ENCODE data around the gene IL1RAPL1.

Gene IL1RAPL1

DNA sequence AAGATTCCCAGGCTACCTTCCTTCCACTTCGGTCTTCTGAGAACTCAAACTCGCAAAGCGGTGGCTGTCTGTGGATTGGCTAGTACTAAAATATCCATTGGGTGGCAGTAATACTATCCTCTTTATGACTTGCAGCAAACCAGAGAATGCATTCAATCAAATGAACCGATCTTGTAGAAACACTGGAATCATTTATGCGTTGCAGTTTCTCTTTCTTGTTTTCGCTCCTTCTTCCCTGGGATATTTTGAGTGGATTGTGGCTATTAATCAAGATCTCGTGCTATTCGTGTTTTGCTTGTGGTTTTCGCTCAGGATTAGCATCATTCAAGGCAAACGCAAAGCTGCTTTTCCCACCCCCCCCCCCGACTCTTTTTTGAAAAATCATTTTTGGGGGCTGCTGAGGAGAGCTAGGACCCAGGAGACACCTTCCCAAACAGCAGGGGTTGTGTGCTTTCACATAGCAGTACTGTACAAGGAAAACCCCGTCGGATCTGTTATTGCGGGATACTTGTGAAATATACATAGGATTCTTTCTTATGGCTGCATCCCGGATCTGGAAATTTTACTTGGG is at the start of gene IL1RAPL1:
Gene IL1RAPL1, plus strand, starts transcription at position 466 of the 571 bp plus-strand sequence.
- no peak for DNase-seq

DNA sequence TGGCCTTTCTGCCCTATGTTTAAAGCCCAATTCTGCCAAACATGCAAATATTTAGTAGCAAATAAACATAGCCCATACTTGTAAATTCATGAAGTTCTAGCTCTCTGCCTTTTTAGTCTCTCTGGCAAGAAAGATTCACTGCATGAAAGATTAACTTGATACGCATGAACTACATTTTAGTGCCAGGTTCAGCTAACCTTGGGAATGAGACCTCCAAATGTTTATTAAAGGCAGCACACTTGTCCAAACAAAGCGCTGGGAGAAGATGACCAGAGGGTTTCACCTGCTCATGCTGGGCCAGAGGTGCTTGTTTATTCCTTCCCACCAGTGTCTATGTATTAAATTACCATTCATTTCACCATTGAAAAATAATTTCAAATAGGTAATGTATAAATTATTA is 44.5 kb upstream of the IL1RAPL1 start:
- DNase-seq = no peak

DNA sequence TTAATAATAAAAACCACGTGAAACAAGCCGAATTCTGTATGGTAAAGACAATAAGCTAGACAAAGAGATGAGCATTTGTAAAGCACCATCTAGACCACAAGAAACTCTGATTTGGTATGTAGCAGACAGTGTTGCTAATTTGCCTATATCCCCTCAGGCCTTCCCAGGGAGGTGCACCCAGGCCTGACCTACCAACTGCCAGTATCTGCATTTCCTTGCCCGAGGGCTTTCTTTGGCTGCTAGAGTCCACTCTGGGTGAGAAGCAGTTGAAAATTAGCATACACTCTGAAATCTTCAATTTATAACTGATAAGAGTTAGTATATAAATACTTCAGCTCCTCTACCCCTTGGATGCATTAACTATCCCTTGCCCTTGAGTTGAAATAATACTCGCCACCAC is 37.4 kb upstream of the IL1RAPL1 start:
- no peak for DNase-seq

DNA sequence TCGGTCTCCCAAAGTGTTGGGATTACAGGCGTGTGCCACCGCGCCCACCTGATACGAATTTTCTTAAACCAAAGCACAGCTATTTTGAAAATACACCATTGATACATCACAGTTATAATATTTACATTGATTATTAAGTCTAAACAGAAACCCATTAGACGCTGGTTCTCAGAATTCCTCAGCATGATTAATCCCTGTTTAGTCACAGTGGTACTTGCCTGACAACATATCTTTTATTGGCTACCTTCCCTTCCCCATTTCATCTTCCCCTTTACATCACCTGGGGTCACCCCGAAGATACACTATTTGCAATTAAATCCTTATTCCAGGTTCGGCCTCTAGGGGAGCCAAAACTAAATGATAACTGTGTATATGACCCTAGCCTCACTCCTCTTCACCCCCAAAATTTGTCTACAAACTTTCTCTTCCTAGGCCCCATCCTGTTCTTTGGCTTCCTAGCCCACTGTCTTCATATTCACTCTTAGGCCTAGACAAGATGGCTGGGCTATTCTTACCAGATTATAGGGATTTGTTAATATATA is 36.8 kb upstream of the IL1RAPL1 start:
- no peak for DNase-seq

DNA sequence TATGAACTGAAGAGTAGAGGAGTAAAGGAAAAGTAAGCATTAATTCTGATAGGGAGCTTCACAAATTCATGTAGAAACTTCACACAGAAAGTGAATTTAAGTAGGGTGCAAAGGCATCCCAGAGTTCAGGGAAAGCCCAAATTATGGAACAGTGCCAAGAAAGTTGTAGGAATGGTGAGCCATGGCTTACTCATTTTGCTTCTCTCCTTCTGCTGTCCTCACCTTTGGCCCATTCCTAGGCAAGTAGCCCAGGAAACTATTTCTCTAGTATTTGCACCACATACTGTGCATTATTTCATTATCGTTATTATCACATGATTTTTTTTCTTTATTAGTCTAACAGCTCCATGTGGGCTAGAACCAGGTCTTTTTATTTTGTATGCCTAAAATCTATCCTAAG is 34.9 kb upstream of the IL1RAPL1 start:
- DNase-seq = no peak

DNA sequence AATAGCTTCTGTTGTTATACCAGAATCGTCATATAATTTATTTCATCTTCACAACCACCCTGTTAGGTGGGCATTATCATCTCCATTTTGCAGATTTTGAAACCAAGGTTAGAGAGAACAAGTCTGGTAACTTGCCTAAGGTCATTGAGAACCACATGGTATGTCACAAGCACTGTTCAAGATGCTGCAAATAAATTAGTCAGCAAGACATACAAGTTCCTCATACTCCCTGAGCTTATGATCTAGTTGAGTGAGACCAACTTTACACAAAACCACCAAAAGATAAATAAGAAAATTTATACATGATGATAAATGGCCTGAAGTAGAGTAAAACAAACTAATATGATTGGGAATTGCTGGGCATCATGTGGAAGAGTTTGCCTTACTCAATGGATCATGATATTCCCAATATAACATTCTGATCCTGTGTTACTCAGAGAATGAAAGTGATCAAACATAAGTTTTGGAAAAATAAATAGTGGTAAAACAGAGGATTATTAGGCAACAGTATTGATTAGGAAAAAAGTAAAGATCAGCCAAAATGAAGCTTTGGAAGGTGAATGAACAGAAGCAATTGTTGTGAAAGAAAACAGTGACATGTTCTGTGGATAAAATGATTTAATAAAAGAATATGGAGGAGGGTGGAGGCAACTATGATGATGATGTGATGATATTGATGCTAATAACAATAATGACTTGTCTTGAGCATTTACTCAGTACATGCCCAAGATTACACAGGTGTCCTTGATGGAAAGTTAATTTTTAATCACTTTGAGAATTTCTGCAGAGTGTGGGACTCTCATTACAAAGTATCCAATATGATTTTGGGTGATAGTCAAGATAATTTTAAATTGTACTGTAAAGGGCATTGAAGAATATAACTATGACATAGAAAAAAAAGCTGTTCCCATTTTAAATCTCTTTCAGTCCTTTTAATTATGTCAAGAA is 34.1 kb upstream of the IL1RAPL1 start:
- DNase-seq = no peak

DNA sequence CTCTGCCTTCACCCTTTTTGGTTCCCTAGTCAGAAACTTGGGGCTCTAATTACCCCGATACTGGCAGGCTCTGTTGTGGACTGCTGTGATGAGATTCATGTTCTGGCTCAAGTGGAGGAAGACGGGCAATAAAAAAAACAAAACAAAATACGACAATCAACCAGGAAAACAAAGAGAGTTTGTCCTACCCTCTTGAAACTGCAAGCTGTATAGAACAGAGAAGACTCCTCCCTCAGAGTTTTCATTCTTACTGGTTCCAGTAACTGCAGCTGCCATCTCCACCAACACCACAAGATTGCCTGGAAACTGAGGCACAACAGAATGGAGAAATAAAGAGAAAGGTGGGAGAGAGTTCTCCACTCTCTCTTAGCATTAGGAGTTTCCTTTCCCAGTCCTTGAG is 11.1 kb upstream of the IL1RAPL1 start:
- DNase-seq = no peak

DNA sequence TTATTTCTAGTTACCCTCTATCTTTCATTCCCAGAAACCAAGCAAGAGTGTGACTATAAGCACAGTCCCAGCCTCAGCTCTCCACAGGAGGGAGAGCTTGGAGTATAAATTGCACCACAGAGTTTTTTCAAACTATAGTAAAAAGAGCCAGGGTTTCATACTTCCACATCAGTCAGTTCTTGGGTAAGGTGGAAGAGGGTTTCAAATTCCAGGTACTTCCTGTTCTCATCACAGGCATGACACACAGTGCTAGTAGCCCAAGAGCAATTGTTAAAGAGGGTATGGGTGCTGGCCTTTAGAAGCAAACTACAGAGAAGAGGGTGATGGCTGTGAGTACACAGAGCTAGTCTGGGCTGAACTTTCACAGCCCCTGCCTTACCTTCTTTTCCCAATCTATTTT is 5.7 kb upstream of the IL1RAPL1 start:
- no peak for DNase-seq

DNA sequence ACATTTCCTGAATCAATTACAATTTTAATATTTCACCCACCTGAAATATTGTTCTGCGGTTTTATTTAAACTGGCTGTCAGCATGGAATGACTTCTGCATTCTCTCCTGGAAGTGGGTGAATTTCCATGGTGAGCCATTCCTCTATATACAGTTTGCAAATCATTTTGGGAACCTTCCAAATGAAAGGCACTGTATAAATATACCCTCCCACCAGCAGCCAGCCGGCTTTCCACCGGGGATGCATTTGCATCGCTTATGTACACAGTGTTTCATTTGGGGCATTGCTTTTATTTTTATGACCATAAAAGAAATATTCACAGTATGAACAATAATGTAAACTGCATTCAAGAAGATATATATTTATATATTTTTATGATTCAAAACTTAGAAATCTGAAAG is 4.7 kb upstream of the IL1RAPL1 start:
- no peak for DNase-seq

DNA sequence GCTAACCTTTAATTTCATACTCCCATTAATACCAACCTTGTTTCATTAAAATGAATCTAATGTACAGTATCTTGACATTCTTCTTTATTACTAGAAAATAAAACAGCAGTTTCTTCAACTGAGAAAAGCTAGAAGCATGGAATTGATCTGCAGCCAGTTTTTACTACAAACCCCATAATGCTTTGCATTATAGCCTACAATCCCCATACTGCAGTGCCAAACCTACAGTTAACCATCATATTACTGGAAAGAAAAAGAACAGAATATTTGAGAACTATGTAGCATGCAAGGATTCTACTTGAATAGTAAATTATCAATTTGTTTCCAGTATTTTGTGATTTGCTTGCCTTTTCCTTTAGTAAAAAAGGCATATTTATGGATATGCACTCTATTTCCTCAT is 3.2 kb upstream of the IL1RAPL1 start:
- DNase-seq = no peak

DNA sequence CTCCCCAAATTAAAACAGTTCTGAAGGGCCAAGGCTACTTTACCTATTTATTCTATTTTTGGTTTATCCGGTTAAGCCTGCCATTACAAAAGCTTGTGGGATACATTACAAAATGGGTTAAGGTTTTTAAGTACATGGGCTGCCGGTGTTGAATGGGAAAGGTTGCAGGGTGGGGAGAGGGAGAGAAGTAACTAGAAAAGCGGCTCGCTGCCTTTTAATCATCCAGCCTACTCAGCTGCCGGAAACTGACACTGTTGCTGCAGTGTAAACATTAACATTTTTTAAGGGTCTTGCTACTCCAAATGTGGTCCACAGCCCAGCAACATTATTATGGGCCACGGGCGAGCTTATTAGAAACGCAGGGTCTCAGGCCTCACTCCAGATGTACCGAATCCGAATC is 1.5 kb upstream of the IL1RAPL1 start:
- DNase-seq = no peak

DNA sequence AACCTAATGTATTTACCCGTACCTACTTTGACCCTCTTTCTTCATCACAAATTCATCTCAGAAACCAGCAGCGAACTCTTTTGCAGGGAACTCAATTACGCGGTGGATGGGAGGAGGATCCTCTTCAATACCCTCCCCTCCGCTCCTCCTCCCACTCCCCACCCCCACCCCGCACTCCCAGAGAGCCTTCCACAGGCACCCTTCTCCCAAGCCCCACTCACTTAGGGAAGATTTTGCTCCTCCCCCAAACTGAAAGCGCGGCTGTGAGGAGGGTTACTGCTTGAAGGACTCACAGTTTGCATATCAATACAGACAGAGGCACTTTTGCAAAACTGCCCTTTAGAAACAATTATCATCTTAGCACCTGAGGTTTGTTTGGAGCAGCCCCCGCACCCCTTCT is 960 bp upstream of the IL1RAPL1 start:
- DNase-seq = no peak

DNA sequence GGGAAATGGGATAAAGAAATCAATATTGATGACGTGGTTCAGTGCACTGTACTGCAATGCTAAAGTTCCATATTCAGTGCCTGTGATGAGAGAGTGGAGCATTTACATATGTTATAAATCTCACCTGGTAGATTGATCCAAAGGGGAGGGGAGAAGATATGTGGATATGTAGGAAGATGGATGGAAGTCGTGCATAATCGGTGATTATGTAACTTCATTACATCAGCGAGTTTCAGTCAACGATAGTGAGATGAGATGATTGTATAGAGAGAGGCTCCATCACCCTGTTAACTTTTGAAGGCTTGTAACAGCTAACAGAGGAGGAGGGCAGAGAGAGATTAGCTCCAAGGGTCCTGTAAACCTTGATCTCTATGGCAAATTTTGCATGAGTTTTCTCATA is 1.8 kb downstream of the IL1RAPL1 start:
- no peak for DNase-seq

DNA sequence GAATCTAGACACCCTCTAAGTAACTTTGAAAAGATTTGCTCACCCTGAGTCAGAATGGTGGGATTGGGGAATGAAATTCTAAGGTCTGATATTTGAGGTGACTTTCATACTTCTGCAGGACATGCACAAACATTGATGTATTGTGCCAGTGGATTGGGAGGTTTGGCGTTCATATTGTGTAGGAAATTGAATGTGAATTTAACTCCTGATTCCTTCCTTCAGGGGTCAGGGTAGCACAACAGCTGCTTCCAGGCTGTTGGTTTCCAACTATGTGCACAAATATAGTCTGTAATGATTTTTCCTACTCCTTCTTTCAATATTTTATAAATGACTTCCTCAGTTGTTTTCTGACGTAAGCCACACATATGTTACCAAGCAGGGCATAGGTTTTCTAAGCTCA is 3.1 kb downstream of the IL1RAPL1 start:
- DNase-seq = no peak

DNA sequence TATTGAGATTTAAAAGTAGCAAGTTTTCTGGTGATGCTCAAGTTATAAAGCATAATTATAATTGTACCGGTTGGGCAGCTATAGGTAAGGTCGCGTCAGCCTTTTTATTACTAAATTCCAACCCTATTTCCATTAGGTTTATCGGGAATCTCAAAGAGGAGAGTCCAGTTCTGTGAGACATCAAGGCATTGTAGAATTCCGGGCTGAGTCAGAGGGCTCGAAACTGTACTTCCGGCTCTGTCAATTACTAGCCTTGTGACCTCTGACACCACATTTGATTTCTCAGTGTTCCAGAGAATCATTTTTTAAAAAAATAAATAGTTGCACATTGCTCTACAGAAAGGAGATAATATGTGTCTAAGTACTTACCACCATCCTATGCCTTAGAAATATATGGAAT is 4.3 kb downstream of the IL1RAPL1 start:
- no peak for DNase-seq

DNA sequence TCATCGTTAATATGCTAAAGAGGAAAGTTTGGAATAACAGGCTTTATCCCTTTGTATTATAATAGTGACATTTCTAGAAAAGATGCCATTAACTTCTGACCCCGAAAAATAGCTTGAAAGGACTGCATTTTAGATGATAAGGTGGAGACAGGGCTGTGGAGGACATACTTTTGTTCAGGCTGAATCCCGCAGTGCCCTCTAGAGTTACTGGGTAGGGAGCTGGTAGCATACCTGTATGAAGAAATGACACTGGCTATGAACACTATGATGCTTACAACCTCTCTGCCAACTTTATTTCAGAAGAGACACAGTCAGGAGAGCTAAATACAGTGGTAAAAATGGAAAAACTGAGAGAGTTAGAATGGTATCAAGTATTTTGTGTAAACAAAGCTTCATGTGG is 8.1 kb downstream of the IL1RAPL1 start:
- no peak for DNase-seq

DNA sequence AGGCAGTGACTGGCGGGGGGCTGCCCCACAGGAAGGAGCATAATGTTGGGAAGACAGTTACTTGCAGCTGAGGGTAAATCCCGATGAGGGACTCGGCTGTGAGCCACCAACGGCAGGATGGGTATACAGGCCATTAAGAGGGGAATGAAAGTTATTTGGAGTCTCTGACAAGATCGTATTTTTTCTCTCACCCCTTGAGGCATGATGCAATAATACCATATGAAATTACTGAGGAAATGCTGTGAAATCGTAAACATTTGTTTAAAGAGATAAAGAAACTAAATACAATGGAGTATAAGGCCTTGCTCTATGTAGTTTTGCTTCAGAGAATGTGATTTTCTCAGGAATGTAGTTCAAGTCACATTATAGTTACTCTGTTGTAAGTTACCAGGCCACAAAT is 12.7 kb downstream of the IL1RAPL1 start:
- no peak for DNase-seq

DNA sequence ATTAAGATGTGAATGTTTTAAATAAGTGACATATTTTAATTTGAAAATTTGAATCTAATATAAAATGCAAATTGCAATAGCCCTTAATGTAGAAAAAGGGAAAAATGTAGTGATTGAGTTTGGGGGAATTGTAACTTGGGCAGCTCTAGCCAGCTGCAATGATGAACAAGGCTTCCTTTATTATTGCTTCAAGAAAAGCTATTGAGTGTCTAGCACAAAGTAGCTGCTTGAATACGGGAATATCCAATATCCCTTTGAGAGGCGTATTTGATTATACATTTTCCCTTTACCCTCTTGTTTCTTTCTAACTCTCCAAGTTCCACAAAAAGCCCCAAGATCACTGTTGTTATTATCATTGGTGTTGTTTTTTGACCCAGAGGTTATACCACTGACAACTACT is 21.8 kb downstream of the IL1RAPL1 start:
- no peak for DNase-seq

DNA sequence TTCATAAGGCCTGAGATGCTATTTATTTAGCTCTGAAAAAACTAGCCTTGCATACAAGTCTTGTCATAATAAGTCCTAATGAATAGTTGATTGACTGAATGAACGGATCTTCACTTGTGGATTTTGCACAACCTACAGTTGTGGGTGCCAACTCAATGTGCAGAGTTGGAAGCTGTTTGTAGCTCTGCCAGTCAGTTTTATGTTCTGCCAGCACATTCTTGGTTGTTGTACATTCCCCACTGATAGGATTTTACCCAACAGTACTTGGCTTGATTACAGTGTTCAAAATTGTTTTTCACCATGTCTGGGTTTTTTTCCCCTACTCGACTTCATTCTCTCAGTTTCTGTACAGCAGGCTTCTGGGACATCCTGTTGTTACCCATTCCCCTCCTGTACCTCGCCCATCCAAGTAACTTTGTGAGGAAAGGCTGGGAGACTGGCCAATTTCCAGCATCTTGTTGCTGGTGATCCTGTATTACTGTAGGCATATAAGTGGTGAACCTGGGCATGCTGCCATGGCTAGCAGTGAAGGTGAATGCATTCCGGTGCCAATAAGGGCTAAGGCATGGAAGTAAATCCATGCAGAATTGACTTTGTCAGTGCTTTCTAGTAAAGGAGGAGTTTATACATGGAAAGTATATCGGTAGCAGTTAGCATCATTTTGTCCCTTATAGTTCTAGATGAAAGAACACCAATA is 22.8 kb downstream of the IL1RAPL1 start:
- no peak for DNase-seq

DNA sequence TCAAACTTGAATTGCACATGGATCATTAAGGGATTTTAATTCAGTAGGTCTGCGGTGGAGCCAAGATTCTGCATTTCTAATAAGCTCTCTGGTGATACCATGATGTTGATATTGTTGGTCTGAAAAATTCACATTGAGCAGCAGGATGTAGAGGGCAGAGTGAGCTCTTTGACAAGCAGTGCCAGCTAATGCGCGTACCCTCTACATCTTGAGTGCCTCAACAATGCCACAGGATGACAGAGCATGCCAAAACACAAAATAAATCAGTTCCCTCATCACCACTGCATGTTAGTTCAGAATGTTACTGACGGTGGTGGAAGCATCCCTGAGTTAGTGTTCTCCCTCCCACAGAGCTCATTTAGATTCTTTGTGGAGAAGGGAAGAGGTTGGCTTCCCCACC is 23.5 kb downstream of the IL1RAPL1 start:
- DNase-seq = no peak

DNA sequence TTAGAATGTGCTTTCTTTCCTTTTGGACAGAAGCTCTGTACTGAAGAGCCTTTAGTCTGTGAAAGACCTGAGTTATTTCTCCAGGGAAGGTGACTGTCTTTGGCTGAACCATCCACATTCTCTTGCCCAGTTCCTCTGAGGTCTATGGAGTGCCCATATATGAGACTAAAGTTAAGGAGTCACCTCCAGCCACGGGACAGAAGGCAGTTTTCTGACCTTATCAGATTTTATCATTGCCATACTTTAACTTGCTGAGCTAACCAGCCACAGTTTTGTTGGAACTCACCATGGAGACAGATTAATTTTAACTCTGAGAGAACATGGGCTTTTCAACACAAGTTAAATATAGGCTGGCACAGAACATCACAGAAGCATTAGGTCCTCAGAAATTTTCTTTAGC is 26.3 kb downstream of the IL1RAPL1 start:
- DNase-seq = no peak

DNA sequence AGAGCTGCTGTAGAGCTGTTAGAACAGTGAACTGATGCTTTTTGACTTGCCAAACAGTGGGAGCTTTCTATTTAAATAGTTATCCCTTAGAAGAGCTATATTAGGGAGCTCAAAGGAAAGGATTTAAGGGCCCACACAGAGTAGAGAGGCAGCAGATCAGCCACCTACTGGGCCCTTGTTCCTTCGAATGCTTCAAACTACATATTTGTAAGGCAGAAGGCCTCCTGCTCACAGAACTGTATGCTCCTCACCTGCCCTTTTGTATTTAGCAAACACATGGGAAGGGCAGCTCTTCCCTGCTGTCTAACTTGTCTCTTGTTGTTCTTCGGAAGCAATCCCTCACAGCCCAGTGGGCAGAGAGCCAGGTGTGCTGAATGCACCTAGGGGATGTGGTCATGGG is 38.0 kb downstream of the IL1RAPL1 start:
- DNase-seq = no peak

DNA sequence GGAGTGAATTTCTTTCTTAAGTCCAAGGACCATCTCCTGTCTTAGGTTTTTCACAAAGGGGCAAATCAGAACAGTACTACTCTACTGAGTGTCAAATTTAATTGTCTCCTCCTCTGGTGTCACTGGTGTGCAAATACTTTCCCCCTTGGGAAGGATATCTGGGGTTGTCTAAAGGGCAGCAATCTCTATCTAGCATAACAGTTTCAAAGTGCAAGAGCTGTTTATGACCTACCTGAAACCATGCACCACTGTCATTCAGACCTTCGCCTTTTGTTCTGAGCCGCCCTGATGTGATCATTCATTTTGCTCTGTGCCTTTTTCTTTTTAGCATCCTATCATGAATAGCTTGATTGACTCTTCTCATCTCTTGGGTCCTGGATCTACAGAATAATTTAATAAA is 39.3 kb downstream of the IL1RAPL1 start:
- no peak for DNase-seq

DNA sequence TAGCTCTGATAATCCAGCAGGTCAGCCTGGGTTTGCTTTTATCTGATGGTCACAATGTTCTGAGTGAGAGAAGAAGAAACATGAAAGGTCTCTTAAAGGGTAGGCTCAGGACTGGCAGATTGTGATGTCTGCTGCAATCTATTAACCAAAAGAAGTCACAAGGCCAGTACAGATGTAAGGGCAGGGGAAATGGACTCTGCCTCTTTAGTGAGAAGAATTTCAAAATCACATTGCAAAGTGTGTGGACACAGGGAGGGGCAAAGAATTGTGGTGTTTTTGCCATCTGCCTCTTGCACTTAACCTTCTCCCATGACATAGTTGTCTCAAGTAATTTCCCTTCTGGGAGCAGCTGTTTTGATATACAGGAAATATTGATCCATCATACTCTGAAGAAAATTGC is 40.9 kb downstream of the IL1RAPL1 start:
- no peak for DNase-seq

Data from CD4-positive, alpha-beta T cell treated with Interleukin-1 beta for 1 hour (primary cell).